Measurements from ENCODE around the gene SP6.

SP6 gene

GRCh38 chr17:47803751-47804150 is 47.2 kb downstream of the SP6 start:
- TF ChIP-seq USF1 (IDR thresholded peaks at IDR 0.05): no peak
- no peak for TF ChIP-seq CREB1 (IDR thresholded peaks at IDR 0.05; ENCODE audit: low read depth)
- TF ChIP-seq YY1 (IDR thresholded peaks at IDR 0.05; ENCODE audit: low read depth): no peak
- TF ChIP-seq TCF12 (IDR thresholded peaks at IDR 0.05; ENCODE audit: low read depth): no peak
- no peak for TF ChIP-seq ZBTB7A (IDR thresholded peaks at IDR 0.05; ENCODE audit: low read depth)
- no peak for TF ChIP-seq CEBPB (IDR thresholded peaks at IDR 0.05)
- TF ChIP-seq MAX (IDR thresholded peaks at IDR 0.05): no peak
- TF ChIP-seq TEAD4 (IDR thresholded peaks at IDR 0.05): no peak
- no peak for TF ChIP-seq NFIC (IDR thresholded peaks at IDR 0.05)
- TF ChIP-seq FOXM1 (IDR thresholded peaks at IDR 0.05; ENCODE audit: borderline replicate concordance, low read depth): no peak
- TF ChIP-seq RAD21 (IDR thresholded peaks at IDR 0.05; ENCODE audit: low read depth): no peak
- TF ChIP-seq EP300 (IDR thresholded peaks at IDR 0.05; ENCODE audit: borderline replicate concordance): no peak
- TF ChIP-seq TAF1 (IDR thresholded peaks at IDR 0.05; ENCODE audit: low read depth): no peak
- TF ChIP-seq REST (IDR thresholded peaks at IDR 0.05; ENCODE audit: low read depth): no peak
- TF ChIP-seq EGR1 (IDR thresholded peaks at IDR 0.05): no peak

- TF ChIP-seq CREB1 (IDR thresholded peaks at IDR 0.05; ENCODE audit: low read depth) (no peak), ZBTB7A (IDR thresholded peaks at IDR 0.05; ENCODE audit: low read depth) (no peak), FOXM1 (IDR thresholded peaks at IDR 0.05; ENCODE audit: borderline replicate concordance, low read depth) (no peak), REST (IDR thresholded peaks at IDR 0.05; ENCODE audit: low read depth) (no peak)
Measured at GRCh38 chr17:47803201-47803600, 47.8 kb downstream of the SP6 start.

GRCh38 chr17:47802341-47803022 is 48.5 kb downstream of the SP6 start:
- peak; percentile 86 for TF ChIP-seq RAD21 (IDR thresholded peaks at IDR 0.05; ENCODE audit: low read depth)
- TF ChIP-seq ZBTB7A (IDR thresholded peaks at IDR 0.05; ENCODE audit: low read depth): no peak

GRCh38 chr17:47801906-47802305 is 49.1 kb downstream of the SP6 start:
- TF ChIP-seq TEAD4 (IDR thresholded peaks at IDR 0.05) (no peak), ZBTB7A (IDR thresholded peaks at IDR 0.05; ENCODE audit: low read depth) (no peak), CREB1 (IDR thresholded peaks at IDR 0.05; ENCODE audit: low read depth) (no peak), EGR1 (IDR thresholded peaks at IDR 0.05) (no peak), CEBPB (IDR thresholded peaks at IDR 0.05) (no peak), YY1 (IDR thresholded peaks at IDR 0.05; ENCODE audit: low read depth) (no peak), RAD21 (IDR thresholded peaks at IDR 0.05; ENCODE audit: low read depth) (no peak), USF1 (IDR thresholded peaks at IDR 0.05) (no peak), EP300 (IDR thresholded peaks at IDR 0.05; ENCODE audit: borderline replicate concordance) (no peak), TCF12 (IDR thresholded peaks at IDR 0.05; ENCODE audit: low read depth) (no peak), FOXM1 (IDR thresholded peaks at IDR 0.05; ENCODE audit: borderline replicate concordance, low read depth) (no peak), TAF1 (IDR thresholded peaks at IDR 0.05; ENCODE audit: low read depth) (no peak)

- TF ChIP-seq RAD21 (IDR thresholded peaks at IDR 0.05; ENCODE audit: low read depth) (no peak), EP300 (IDR thresholded peaks at IDR 0.05; ENCODE audit: borderline replicate concordance) (no peak), YY1 (IDR thresholded peaks at IDR 0.05; ENCODE audit: low read depth) (no peak), USF1 (IDR thresholded peaks at IDR 0.05) (no peak), TEAD4 (IDR thresholded peaks at IDR 0.05) (no peak), TCF12 (IDR thresholded peaks at IDR 0.05; ENCODE audit: low read depth) (no peak), CEBPB (IDR thresholded peaks at IDR 0.05) (no peak), CREB1 (IDR thresholded peaks at IDR 0.05; ENCODE audit: low read depth) (no peak), MAX (IDR thresholded peaks at IDR 0.05) (no peak), EGR1 (IDR thresholded peaks at IDR 0.05) (no peak)
Measured at GRCh38 chr17:47801176-47801765, 49.7 kb downstream of the SP6 start.
